Measurements from ENCODE around the gene MARCHF9.

DNA sequence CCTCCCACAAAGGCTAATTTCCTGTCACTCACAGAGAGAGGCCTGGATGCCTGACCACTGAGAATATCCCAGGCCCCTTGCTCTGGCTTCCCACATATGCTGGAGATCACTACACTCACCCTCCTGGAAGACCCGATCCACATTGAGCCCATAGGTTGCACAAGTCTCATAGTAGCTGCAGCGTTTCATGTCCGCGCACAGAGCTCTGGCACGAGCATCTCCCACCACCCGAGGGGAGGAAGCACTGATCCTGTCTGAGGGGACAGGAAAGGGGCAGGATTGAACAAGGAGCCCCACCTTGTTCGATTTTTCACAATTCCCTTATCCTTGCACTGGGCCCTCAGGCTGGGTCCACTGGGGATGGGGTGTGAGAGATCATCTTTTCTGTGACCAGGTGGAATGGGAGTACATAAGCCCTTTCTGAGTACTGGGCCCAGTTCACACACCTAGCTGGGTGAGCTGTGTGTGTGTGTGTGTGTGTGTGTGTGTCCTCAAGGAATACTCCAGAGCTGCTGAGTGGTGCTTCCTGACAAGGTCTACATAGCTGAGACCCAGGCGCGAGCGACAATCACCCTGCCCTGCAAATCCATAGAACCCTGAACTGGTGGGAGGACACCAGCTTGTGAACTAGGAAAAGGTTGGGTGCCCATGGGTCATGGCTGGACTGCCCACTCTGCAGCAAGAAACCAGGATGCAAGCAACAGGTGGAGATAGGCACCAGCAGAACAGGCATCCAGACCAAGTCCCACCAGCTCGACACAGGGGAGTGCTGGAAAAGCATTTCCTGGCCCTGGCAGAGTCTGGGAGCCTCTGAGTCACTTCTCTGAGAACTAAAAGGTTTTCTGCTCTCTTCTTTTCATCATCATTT lies 21.9 kb upstream of the MARCHF9 start:
- TF ChIP-seq, protein P1, sequence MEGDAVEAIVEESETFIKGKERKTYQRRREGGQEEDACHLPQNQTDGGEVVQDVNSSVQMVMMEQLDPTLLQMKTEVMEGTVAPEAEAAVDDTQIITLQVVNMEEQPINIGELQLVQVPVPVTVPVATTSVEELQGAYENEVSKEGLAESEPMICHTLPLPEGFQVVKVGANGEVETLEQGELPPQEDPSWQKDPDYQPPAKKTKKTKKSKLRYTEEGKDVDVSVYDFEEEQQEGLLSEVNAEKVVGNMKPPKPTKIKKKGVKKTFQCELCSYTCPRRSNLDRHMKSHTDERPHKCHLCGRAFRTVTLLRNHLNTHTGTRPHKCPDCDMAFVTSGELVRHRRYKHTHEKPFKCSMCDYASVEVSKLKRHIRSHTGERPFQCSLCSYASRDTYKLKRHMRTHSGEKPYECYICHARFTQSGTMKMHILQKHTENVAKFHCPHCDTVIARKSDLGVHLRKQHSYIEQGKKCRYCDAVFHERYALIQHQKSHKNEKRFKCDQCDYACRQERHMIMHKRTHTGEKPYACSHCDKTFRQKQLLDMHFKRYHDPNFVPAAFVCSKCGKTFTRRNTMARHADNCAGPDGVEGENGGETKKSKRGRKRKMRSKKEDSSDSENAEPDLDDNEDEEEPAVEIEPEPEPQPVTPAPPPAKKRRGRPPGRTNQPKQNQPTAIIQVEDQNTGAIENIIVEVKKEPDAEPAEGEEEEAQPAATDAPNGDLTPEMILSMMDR (IDR thresholded peaks at IDR 0.05), result no peak
- TF ChIP-seq EZH2phosphoT487 (IDR thresholded peaks at IDR 0.05) (no peak), EZH2 (IDR thresholded peaks at IDR 0.05) (no peak)
